HL-60 (cell line): ENCODE data around the gene UNK.

ENCODE experiments used
- DNase-seq, 2 experiments: peaks; one replicate each; pipeline ENCODE4 v3.0.0-alpha.2; 2010 to 2020; ENCODE audit warnings: low read depth in 1 of 2, low spot score in 1 of 2
- H3K27ac ChIP-seq: fragments of 250-450 bp; sonication (Bioruptor Pico); replicated peaks from 2 replicates; pipeline ENCODE4 v1.5.1; 2020; ENCODE audit warnings: mild to moderate bottlenecking, moderate library complexity
- H3K27me3 ChIP-seq: fragments of 250-450 bp; sonication (Bioruptor Pico); 2 replicates; pipeline ENCODE4 v1.5.1; 2021; ENCODE audit warnings: mild to moderate bottlenecking, moderate library complexity; ENCODE audit not compliant: insufficient read depth, poor library complexity, severe bottlenecking
- H3K4me3 ChIP-seq: replicated peaks from 2 replicates; pipeline ENCODE4 v1.5.1; 2011; ENCODE audit warnings: mild to moderate bottlenecking, control low read depth, low read length; ENCODE audit not compliant: insufficient read depth
- CTCF ChIP-seq: IDR thresholded peaks from one replicate; pipeline ENCODE4 v1.5.1; 2011; ENCODE audit warnings: low read length, control low read depth, inconsistent platforms; ENCODE audit not compliant: insufficient read depth
- GABPA ChIP-seq: IDR thresholded peaks from 2 replicates; pipeline ENCODE4 v1.6.1; 2012; ENCODE audit warnings: low read depth
- POLR2AphosphoS5 ChIP-seq: IDR thresholded peaks from 2 replicates; pipeline ENCODE4 v1.6.1; 2012; ENCODE audit warnings: low read depth
- REST ChIP-seq: IDR thresholded peaks from 2 replicates; pipeline ENCODE4 v1.6.1; 2012; ENCODE audit warnings: low read depth; ENCODE audit not compliant: insufficient replicate concordance
- SPI1 ChIP-seq: IDR thresholded peaks from 2 replicates; pipeline ENCODE4 v1.6.1; 2012; ENCODE audit warnings: low read depth, mild to moderate bottlenecking, borderline replicate concordance

The UNK gene

GRCh38 chr17:75793460-75793859 lies 8.9 kb downstream of the UNK start:
- Histone ChIP-seq H3K27me3 (no peaks in the 10 kb centered on the region), H3K27ac (no peak overlapping the region), H3K4me3 (no peak overlapping the region)
- TF ChIP-seq REST (no peak), SPI1 (no peak), POLR2AphosphoS5 (no peak), GABPA (no peak), CTCF (no peak)
- DNase-seq, result no peak

- Histone ChIP-seq H3K4me3 (no peak overlapping the region), H3K27me3 (no peaks in the 10 kb centered on the region), H3K27ac (no peak overlapping the region)
- TF ChIP-seq POLR2AphosphoS5 (no peak), GABPA (no peak), REST (no peak), CTCF (no peak), SPI1 (no peak)
- no peak for DNase-seq
Measured at GRCh38 chr17:75795820-75796607, 11.4 kb downstream of the UNK start.

- H3K27ac ChIP-seq, result no peak overlapping the region
- TF ChIP-seq GABPA, result no peak
- no peak for TF ChIP-seq REST
- TF ChIP-seq CTCF, result no peak
- TF ChIP-seq POLR2AphosphoS5, result no peak
- no peak for TF ChIP-seq SPI1
Measured at GRCh38 chr17:75799402-75799801, 14.8 kb downstream of the UNK start.

More at GRCh38 chr17:75799402-75799801, 14.8 kb downstream of the UNK start:
- no peaks in the 10 kb centered on the region for H3K27me3 ChIP-seq
- no peak for DNase-seq
- H3K4me3 ChIP-seq, result no peak overlapping the region
